Fibroblast of villous mesenchyme (primary cell): ENCODE measurements around the gene RSPO3. TPM values are rescaled to one million over a fixed set of nuclear protein-coding genes. Genes with fewer than 3 reads are reported as not detected.

ENCODE experiments used
- DNase-seq: peaks from one replicate; pipeline ENCODE4 v3.0.0-alpha.2; 2010; ENCODE audit warnings: low read depth
- H3K4me3 ChIP-seq: 2 replicates; pipeline ENCODE4 v1.5.1; 2011; ENCODE audit warnings: low read depth, mild to moderate bottlenecking, low read length
- total RNA-seq: library from RNA; depleted of rRNA; stranded (reverse); fragments of >200 nt; gene quantifications from 2 replicates; pipeline ENCODE4 v1.2.3, GENCODE V29; 2012
- TF ChIP-seq, protein P1 (sequence below): IDR thresholded peaks from 2 replicates; pipeline ENCODE4 v1.5.1; 2012; ENCODE audit warnings: low read depth, mild to moderate bottlenecking, low read length; ENCODE audit not compliant: insufficient read depth

Gene RSPO3
- total RNA-seq, 1 donor, result 4.7 TPM

- no peak overlapping the region for H3K4me3 ChIP-seq
Observed at GRCh38 chr6:127128066-127128465, 9.6 kb downstream of the RSPO3 start.

DNA sequence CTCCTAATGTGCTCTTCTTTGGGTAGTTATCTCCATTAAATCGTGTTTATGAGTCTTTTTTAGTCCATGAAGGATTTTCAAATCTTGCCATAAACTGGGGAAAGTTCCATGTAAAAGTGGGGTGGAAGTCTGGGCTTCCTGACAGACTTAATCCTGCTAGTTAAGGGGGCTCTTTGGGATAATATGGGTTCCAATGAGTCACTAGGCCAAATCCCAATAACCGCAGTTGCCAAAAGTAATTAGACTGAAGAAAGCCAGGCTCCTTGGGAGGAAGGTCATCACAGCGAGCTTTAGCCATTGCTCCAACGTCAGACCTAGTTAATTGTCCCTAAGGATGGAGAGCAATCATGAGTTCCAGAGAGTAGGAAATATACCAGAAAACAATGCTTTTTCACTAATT lies 10.8 kb downstream of the RSPO3 start:
- DNase-seq, result peak; percentile 68
- no peak overlapping the region for H3K4me3 ChIP-seq
- TF ChIP-seq, protein P1, sequence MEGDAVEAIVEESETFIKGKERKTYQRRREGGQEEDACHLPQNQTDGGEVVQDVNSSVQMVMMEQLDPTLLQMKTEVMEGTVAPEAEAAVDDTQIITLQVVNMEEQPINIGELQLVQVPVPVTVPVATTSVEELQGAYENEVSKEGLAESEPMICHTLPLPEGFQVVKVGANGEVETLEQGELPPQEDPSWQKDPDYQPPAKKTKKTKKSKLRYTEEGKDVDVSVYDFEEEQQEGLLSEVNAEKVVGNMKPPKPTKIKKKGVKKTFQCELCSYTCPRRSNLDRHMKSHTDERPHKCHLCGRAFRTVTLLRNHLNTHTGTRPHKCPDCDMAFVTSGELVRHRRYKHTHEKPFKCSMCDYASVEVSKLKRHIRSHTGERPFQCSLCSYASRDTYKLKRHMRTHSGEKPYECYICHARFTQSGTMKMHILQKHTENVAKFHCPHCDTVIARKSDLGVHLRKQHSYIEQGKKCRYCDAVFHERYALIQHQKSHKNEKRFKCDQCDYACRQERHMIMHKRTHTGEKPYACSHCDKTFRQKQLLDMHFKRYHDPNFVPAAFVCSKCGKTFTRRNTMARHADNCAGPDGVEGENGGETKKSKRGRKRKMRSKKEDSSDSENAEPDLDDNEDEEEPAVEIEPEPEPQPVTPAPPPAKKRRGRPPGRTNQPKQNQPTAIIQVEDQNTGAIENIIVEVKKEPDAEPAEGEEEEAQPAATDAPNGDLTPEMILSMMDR, result no peak

More at GRCh38 chr6:127128066-127128465, 9.6 kb downstream of the RSPO3 start:
- TF ChIP-seq, protein P1, result no peak
- no peak for DNase-seq

DNA sequence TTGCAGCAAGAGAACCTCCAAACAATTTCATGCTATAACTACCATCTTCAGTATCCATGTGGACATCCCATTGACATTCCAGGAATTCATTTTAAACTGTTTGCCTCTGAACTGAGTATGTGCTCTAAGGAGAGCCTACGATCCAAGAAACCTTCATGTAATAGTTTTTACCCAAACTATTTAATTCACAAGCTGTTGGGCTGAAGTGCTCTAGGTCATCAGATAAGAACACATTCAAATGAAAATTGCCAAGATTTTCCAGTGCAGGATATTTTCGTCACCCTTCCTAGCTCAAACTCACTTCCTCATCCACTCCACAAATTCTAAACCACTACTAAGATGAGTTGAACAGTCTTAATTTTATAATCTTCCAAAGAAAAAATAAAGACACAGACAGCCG lies 12.8 kb downstream of the RSPO3 start:
- no peak overlapping the region for H3K4me3 ChIP-seq
- no peak for DNase-seq
- TF ChIP-seq, protein P1, result no peak

- TF ChIP-seq, protein P1, result no peak
- DNase-seq, result no peak
- H3K4me3 ChIP-seq, result no peak overlapping the region
Observed at GRCh38 chr6:127131772-127132376, 13.4 kb downstream of the RSPO3 start.

- TF ChIP-seq, protein P1, result no peak
- DNase-seq, result no peak
- no peak overlapping the region for H3K4me3 ChIP-seq
Observed at GRCh38 chr6:127134136-127134535, 15.7 kb downstream of the RSPO3 start.

- no peak overlapping the region for H3K4me3 ChIP-seq
- TF ChIP-seq, protein P1, result no peak
- no peak for DNase-seq
Observed at GRCh38 chr6:127136786-127137185, 18.3 kb downstream of the RSPO3 start.

DNA sequence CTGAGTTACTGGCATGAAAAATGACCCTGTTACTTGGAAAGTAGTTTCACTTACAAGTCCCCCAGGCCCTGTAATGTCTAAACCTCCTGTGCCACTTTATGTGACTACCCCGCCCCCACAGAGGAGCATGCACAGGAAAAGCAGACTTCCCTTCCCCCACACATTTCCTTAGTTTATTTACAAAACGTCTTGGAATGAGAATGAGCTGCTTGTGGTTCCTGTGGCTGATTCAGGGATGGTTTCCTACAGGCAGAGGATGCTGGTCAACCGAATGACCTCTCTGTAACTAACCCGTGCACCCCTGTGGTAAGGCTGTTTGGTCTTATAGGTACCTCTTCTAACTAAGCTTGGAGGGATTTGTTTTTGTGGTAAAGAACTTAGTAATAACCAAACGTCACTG lies 28.5 kb downstream of the RSPO3 start:
- H3K4me3 ChIP-seq, result no peak overlapping the region
- TF ChIP-seq, protein P1, result no peak
- peak; percentile 91 for DNase-seq
